Natural killer cell treated with Interleukin-12 subunit alpha and Interleukin-12 subunit beta and Interleukin-15 and Interleukin-18, amount 100 ng/mL, for 72 hours (primary cell): ENCODE data around the gene YWHAB. TPM values are rescaled to one million over a fixed set of nuclear protein-coding genes. Genes with fewer than 3 reads are reported as not detected.
"Not testable (repeated sequence)": the region's sequence is repeated elsewhere in the genome, so short reads cannot be mapped to it uniquely, and the experiment has no call there.

Source experiments
- ATAC-seq, 2 donors: fragments of 150-1000 bp; cut with Tn5 transposase in 1 of 2; sonication (Bioruptor Pico), chemical (Tn5 transposase) in 1 of 2; 2 replicates each; pipeline ENCODE4 v1.10.0; 2021
- DNase-seq: peaks from one replicate; pipeline ENCODE4 v3.0.0; 2022; ENCODE audit warnings: low spot score
- H3K27ac Mint-ChIP-seq, 2 donors: 1 replicate in 1 of 2; 2 replicates in 1 of 2; pipeline ENCODE4 v1.8.0; 2022; ENCODE audit warnings: mixed read lengths in 2 of 2, mild to moderate bottlenecking in 1 of 2, moderate library complexity in 1 of 2
- H3K27me3 Mint-ChIP-seq, 2 donors: 1 replicate in 1 of 2; 2 replicates in 1 of 2; pipeline ENCODE4 v1.8.0; 2022; ENCODE audit warnings: mixed read lengths in 2 of 2
- H3K36me3 Mint-ChIP-seq: one replicate; pipeline ENCODE4 v1.8.0; 2022; ENCODE audit warnings: mixed read lengths
- H3K4me1 Mint-ChIP-seq, 2 donors: 1 replicate in 1 of 2; 2 replicates in 1 of 2; pipeline ENCODE4 v1.8.0; 2022; ENCODE audit warnings: low read depth in 2 of 2, mixed read lengths in 2 of 2, mild to moderate bottlenecking in 1 of 2
- H3K4me3 Mint-ChIP-seq: one replicate; pipeline ENCODE4 v1.8.0; 2022; ENCODE audit warnings: mixed read lengths
- H3K9me3 Mint-ChIP-seq: 2 replicates; pipeline ENCODE4 v1.8.0; 2022; ENCODE audit warnings: mixed read lengths
- total RNA-seq, 2 donors: library from RNA; stranded (reverse); gene quantifications; one replicate each; pipeline ENCODE4 v1.2.3, GENCODE V29; 2022

Gene YWHAB
- total RNA-seq, 2 donors from 2014 or later: 189 to 283 TPM

DNA sequence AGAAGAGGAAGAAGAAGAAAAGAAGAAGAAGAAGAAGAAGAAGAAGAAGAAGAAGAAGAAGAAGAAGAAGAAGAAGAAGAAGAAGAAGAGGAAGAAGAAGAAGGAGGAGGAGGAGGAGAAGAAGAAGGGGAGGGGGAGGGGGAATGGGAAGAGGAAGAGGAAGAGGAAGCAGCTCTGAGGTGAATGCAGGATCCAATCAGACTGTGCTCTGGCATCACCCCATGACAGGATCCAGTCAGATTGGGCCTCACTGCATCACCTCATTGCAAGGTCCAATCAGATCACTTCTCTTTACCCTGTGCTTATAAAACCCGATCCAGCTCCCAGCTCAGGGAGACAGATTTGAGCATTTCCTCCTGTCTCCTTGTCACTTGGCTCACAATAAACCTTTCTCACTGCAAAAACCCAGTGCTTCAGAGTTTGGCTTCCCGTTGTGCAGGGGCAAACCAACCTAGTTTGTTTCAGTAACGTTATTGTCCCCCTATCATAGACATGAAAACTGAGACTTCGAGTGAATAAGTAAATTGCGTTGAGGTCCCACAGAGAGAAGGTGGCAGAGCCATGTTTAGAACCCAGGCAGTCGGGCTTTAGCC lies 28.6 kb upstream of the YWHAB start:
- no peaks in the 10 kb centered on the region for H3K36me3 Mint-ChIP-seq
- H3K4me1 Mint-ChIP-seq: peaks cover 8 to 11% of the 10 kb centered on the region in 2 donors
- no peak overlapping the region for H3K27ac Mint-ChIP-seq
- peaks cover 6 to 14% of the 10 kb centered on the region in 2 donors for H3K27me3 Mint-ChIP-seq
- ATAC-seq: peak in 1 of 2 donors; percentile 52
- H3K4me3 Mint-ChIP-seq: no peak overlapping the region
- no peaks in the 10 kb centered on the region for H3K9me3 Mint-ChIP-seq
- no peak for DNase-seq

DNA sequence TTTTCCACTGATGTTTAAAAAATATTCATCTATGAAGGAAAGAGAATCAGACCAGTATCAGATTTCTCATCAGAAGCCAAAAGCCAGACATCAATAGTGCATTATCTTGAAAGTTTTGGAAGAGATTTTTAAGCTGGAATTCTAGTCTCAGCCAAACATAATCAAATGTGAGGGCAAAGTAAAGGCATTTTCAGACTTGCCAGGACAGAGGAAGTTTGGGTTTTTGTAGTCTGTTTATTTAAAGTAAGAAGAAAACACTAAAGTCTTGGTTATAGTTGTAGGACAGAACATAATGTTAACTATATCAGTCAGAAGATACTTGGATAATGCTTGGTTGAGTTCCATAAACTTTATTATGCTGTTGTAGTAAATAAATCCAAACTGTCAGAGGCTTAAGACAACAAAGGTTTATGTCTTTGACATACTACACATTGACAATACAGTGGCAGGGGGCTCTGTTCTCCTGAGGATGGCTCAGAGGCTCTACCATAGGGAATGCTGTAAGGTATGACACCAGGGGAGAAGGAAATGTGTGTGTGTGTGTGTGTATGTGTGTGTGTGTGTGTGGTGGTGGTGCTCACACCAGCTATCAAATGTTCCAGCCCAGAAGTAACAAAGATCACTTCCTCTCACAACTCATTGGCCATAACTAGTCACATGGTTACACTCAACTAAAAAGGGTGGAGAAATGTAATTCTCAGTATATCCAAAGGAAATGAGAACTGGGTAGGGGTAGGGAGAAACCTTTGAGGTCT lies 26.7 kb upstream of the YWHAB start:
- H3K4me1 Mint-ChIP-seq: peaks cover 8 to 11% of the 10 kb centered on the region in 2 donors
- H3K4me3 Mint-ChIP-seq: no peak overlapping the region
- H3K27me3 Mint-ChIP-seq: peaks cover 6 to 10% of the 10 kb centered on the region in 2 donors
- H3K27ac Mint-ChIP-seq: peak overlapping the region in 1 of 2 donors; percentile 23
- DNase-seq: no peak
- no peak for ATAC-seq
- no peaks in the 10 kb centered on the region for H3K9me3 Mint-ChIP-seq
- no peaks in the 10 kb centered on the region for H3K36me3 Mint-ChIP-seq

DNA sequence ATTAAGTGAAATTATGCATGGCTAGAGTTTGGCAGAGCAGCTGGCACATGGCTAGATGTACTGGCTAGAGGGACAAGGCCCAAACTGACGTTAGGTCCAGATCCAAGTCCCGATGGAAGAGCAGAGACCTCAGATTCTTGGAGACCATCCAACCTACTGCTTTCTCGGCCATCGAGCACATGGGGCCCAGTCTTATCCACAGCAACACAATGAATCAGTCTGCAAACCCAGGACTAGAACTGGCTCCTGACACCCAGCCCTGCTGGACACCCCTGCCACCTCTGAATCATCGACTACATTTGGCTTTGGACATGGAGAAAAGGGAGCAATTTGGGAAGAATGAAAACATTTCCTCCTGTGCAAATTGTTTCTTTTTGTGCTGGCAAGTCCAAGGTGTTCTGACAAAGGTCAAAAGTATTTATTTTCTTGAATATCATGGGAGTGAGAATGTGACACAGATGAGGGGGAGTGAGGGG lies 23.9 kb upstream of the YWHAB start:
- no peaks in the 10 kb centered on the region for H3K36me3 Mint-ChIP-seq
- no peaks in the 10 kb centered on the region for H3K9me3 Mint-ChIP-seq
- ATAC-seq (no peak), DNase-seq (no peak)
- H3K27me3 Mint-ChIP-seq: peaks cover 1 to 7% of the 10 kb centered on the region in 2 donors
- H3K4me1 Mint-ChIP-seq: peaks cover 6 to 10% of the 10 kb centered on the region in 2 donors
- H3K27ac Mint-ChIP-seq: no peak overlapping the region
- no peak overlapping the region for H3K4me3 Mint-ChIP-seq

DNA sequence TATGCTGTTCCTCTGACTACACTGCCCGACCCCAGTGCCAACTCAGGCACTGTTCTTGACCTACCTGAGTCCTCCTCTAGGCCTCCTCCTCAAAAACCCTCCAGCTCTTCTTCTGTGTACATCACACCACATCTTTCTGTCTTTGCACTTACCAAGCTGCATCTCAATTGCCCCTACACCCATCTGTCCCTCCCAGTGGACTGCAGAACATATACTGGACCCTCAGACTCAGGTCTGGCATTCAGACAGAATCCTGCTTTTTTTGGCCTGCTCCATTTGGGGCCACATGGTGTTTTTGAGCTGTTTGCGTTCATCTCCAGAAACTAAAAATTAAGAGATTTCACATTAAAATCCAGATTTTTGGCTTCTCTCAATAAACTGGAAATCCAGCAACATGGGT lies 23.2 kb upstream of the YWHAB start:
- H3K4me3 Mint-ChIP-seq: no peak overlapping the region
- peaks cover 8 to 15% of the 10 kb centered on the region in 2 donors for H3K4me1 Mint-ChIP-seq
- peaks cover 3 to 7% of the 10 kb centered on the region in 2 donors for H3K27me3 Mint-ChIP-seq
- no peaks in the 10 kb centered on the region for H3K36me3 Mint-ChIP-seq
- no peak for ATAC-seq
- no peaks in the 10 kb centered on the region for H3K9me3 Mint-ChIP-seq
- no peak overlapping the region for H3K27ac Mint-ChIP-seq
- DNase-seq: no peak

GRCh38 chr20:44863365-44864084 lies 22.0 kb upstream of the YWHAB start:
- ATAC-seq, H3K27me3 Mint-ChIP-seq, DNase-seq, H3K27ac Mint-ChIP-seq, H3K4me3 Mint-ChIP-seq, H3K36me3 Mint-ChIP-seq, H3K9me3 Mint-ChIP-seq: not testable (repeated sequence)
- H3K4me1 Mint-ChIP-seq: peaks cover 9 to 21% of the 10 kb centered on the region in 2 donors

DNA sequence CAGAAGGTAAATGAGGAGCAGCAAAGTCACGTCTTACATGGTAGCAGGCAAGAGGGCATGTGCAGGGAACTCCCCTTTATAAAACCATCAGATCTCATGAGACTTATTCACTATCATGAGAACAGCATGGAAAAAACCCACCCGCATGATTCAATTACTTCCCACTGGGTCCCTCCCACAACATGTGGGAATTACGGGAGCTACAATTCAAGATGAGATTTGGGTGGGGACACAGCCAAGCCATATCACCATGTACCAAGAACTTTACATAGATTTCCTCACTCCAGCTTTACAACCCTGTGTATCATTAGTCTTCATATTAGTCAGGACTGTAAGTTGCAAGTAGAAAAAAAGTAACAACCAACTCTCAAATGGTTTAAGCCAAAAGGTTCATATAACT lies 21.0 kb upstream of the YWHAB start:
- not testable (repeated sequence) for ATAC-seq, H3K27ac Mint-ChIP-seq, H3K27me3 Mint-ChIP-seq, H3K4me3 Mint-ChIP-seq, H3K36me3 Mint-ChIP-seq, DNase-seq, H3K9me3 Mint-ChIP-seq
- H3K4me1 Mint-ChIP-seq: peaks cover 4 to 15% of the 10 kb centered on the region in 2 donors

DNA sequence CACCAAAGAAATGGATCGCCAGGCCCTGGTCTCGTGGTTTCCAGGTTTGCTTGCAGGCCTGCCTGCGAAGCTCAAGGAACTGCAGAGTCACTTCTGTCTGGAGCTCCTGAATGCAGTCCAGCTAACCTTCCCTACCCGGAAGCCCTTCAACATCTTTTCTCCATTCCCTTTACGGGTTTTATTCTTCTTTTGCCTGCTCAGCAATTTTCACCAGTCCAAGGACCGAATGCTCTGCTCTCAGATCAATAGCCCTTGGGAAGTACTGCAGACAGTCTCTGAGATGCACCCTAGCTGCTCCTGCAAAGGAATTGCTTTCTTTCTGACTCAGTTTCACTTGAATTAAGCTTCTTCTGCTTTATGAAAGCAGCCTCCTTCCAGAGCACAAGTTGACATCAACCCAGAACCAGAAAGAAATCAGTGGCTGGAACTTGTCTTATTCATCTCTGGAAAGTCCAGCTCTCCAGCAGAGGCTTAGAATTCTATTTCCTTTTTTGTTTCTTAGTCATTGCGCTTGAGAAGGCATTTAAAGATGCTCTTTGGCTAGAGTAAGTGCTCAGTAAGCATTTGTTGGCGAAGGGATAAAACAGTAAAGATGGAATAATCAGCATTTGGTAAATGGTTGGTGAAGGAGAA lies 18.7 kb upstream of the YWHAB start:
- peaks cover 9 to 11% of the 10 kb centered on the region in 2 donors for H3K27me3 Mint-ChIP-seq
- DNase-seq (no peak), ATAC-seq (no peak)
- H3K27ac Mint-ChIP-seq: no peak overlapping the region
- peaks cover 4 to 15% of the 10 kb centered on the region in 2 donors for H3K4me1 Mint-ChIP-seq
- no peaks in the 10 kb centered on the region for H3K36me3 Mint-ChIP-seq
- H3K9me3 Mint-ChIP-seq: no peaks in the 10 kb centered on the region
- H3K4me3 Mint-ChIP-seq: peak overlapping the region; percentile 65

DNA sequence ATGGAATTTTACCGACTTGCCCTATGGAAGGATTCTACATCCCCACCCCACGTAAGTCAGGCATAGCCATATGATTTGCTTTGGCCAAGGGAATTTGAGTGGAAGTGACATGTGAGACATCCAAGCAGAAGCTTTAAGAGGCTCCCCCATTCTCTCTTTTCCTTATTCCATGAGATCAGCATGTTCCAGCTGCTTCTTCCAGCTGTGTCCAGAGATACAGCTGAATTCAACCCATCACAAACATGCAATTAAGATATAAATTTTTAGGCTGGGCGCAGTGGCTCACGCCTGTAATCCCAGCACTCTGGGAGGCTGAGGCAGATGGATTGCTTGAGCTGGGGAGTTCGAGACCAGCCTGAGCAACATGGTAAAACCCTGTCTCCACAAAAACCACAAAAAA lies 16.0 kb upstream of the YWHAB start:
- Mint-ChIP-seq H3K36me3 (no peaks in the 10 kb centered on the region), H3K27me3 (peaks cover 9 to 11% of the 10 kb centered on the region in 2 donors), H3K4me1 (peaks cover 4 to 15% of the 10 kb centered on the region in 2 donors), H3K9me3 (no peaks in the 10 kb centered on the region), H3K4me3 (no peak overlapping the region), H3K27ac (no peak overlapping the region)
- DNase-seq (no peak), ATAC-seq (no peak)

DNA sequence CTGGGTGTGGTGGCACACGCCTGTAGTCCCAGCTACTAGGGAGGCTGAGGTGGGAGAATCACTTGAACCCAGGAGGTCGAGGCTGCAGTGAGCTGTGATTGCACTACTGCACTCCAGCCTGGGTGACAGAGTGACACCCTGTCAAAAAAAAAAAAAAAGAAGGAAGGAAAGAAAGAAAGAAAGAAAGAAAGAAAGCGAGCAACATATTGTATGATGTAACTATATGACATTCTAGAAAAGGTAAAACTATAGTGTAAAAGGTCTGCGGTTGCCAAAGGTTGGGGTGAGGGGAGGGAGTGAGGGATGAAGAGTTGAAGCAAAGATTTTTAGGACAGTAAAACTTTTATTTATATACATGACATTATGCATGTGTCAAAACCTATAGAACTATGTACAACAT lies 3.1 kb upstream of the YWHAB start:
- H3K9me3 Mint-ChIP-seq, H3K27ac Mint-ChIP-seq, ATAC-seq, H3K4me3 Mint-ChIP-seq, H3K27me3 Mint-ChIP-seq, H3K36me3 Mint-ChIP-seq, DNase-seq: not testable (repeated sequence)
- peaks cover 18 to 26% of the 10 kb centered on the region in 2 donors for H3K4me1 Mint-ChIP-seq

DNA sequence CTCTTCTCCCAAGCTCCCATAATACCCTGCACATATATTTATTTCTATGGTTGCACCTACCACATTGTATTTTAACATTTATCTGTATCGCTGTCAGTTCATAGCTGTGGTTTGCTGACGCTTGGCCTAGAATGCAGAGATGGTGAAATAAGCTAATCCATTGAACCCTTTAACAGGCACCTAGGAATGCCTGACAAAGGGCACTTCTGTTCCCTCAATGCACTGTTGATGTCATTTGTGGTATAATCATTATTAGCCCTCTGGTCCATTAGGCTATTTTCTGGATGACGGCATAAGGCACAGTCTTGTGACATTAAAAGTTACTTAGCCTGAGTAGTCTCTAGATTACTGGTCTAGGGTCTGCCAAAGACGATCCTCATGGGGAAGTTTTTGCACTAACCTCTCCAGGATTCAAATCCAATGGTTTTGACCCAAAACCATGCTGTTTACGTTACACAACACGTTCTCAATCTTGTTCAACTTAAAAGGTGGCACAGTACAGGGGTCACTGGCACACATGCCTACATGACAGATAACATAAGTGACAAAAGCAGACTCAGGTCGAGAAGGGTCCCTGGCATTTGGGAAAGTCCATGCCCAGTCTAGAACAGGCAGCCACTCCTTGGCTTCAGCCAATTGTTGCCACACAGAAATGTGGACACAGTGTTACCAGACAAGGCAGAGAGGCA lies 2.1 kb upstream of the YWHAB start:
- Mint-ChIP-seq H3K4me1 (peaks cover 28 to 34% of the 10 kb centered on the region in 2 donors), H3K27ac (peak overlapping the region; percentile 92 to 95), H3K36me3 (no peaks in the 10 kb centered on the region), H3K9me3 (no peaks in the 10 kb centered on the region), H3K4me3 (no peak overlapping the region), H3K27me3 (peaks cover 0 to 3% of the 10 kb centered on the region in 2 donors)
- ATAC-seq: no peak
- no peak for DNase-seq

DNA sequence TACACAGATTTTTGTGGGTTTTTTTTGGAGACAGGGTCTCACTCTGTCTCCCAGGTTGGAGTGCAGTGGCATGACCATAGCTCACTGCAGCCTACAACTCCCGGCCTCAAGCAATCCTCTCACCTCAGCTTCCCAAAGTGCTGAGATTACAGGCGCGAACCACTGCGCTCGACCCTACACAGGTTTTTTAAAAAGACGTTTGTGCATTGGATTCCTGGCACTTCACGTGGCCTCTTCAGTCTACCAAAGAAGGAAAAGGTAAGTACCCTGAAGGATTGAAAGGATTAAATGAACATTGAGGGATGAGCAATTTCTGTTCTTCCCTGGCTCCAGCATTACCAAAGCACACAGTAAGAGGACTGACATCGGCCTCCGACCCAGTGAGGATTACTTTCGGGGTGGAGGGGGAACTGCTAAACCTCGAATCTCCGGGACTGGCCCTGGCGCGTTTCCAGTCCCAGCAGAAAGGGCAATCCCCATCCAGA lies 556 bp upstream of the YWHAB start:
- peak overlapping the region; percentile 92 to 95 for H3K27ac Mint-ChIP-seq
- no peaks in the 10 kb centered on the region for H3K9me3 Mint-ChIP-seq
- DNase-seq (no peak), ATAC-seq (no peak)
- no peaks in the 10 kb centered on the region for H3K27me3 Mint-ChIP-seq
- no peaks in the 10 kb centered on the region for H3K36me3 Mint-ChIP-seq
- H3K4me1 Mint-ChIP-seq: peaks cover 44 to 48% of the 10 kb centered on the region in 2 donors
- peak overlapping the region; percentile 97 for H3K4me3 Mint-ChIP-seq

DNA sequence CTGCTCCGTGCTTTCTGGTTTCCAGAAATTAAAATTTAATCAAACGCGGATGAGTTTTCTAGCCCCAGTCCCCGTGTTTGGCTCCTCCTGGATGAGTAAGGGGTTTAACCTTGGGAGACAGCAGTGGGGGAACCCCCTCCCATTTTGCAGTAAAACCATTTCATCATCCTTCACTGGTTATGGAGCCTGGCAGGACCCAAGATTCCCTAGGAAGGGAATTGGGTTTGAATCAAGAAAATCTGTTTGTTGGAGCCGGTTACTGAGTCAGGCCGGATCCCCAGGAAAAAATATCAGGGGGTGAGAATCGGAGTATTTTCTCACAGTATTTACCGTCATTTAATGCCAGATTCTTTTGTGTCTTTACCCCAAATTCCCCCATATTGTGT lies 754 bp downstream of the YWHAB start:
- no peak for ATAC-seq
- Mint-ChIP-seq H3K27me3 (no peaks in the 10 kb centered on the region), H3K27ac (peak overlapping the region; percentile 92 to 95), H3K9me3 (no peaks in the 10 kb centered on the region), H3K4me3 (peak overlapping the region; percentile 97), H3K4me1 (peaks cover 46 to 54% of the 10 kb centered on the region in 2 donors), H3K36me3 (no peaks in the 10 kb centered on the region)
- no peak for DNase-seq

DNA sequence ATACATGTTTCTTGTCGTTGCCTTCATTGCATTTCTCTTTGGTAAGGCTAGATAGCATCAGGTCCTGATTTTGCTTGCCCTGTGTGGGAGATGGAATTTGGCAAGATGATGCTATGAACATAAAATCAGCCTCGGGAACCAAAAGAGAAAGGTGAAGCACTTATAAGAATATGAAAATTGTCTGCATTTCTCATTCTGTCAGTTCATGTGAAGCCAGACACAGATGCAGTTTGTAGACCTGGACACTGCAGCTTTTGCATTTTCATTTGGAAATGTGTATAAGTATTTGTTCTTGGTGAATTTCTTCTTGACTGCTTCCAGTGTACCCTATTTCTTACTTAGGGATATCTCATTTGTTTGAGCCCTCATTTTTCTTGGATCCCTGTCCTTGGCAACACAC lies 1.3 kb downstream of the YWHAB start:
- Mint-ChIP-seq H3K4me1 (peaks cover 50 to 57% of the 10 kb centered on the region in 2 donors), H3K9me3 (no peaks in the 10 kb centered on the region), H3K27me3 (no peaks in the 10 kb centered on the region), H3K27ac (peak overlapping the region; percentile 92 to 95), H3K4me3 (peak overlapping the region; percentile 97), H3K36me3 (no peaks in the 10 kb centered on the region)
- DNase-seq: no peak
- ATAC-seq: no peak
